ENCODE data around the gene U2AF2.

DNA sequence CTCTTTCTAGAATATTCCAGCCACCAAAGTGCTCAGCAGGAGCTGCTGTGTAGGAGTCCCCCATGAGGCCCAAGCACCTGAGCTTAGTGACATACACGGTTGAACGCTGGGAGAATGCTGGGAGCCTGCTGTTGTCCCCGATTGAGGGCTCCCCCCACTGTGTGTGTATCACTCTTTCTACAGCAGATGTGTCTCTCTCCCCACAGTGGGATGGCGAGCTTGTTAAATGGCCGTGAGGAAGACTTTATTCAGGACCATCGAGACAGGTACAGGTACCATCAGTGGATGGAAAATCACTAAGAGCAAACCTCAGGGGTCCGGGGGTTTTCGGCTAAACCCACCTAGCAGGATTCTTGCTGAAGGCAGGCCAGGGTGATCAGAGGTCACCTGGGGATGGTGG, 42.9 kb downstream of the U2AF2 start:
- TF ChIP-seq POLR2A (IDR thresholded peaks at IDR 0.05) (no peak), CTCF (IDR thresholded peaks at IDR 0.05) (no peak)

Data from uterus (tissue), 2 donors.